ENCODE measurements around the gene NXNL2.

Gene NXNL2

DNA sequence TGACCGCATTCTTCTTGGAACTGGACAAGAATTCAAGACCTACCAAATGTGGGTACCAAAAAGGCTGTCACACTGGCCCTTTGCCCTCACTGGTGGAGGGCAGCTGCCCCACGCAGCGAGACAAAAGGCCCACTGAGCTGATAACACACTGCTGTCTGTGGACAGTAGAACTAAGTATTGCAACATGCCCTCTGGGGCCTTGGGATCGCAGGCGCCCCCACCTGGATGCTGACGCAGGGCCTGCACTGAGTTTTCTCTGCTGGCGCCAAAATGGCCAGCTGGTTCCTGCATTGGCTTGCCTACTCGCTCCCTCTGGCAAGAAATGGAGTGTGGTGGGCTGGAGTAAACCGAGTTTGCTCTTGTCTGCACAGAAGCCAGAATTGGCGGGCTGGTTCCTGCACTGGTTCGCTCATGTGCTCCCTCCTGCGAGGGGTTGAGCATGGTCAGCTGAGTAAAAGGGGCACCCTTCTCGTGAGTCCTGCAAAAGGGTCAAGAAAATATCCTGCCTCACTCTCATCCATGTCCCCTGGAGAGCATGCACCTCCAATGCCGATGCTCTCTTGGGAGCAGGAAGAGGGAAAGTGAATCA lies 55.7 kb downstream of the NXNL2 start:
- CTCF ChIA-PET, result interaction anchor here (1.1 kb wide), 1 partner anchor 410 kb away, joined by 4 read pairs; no protein-coding TSS in a partner anchor
- TF ChIP-seq, protein P1, sequence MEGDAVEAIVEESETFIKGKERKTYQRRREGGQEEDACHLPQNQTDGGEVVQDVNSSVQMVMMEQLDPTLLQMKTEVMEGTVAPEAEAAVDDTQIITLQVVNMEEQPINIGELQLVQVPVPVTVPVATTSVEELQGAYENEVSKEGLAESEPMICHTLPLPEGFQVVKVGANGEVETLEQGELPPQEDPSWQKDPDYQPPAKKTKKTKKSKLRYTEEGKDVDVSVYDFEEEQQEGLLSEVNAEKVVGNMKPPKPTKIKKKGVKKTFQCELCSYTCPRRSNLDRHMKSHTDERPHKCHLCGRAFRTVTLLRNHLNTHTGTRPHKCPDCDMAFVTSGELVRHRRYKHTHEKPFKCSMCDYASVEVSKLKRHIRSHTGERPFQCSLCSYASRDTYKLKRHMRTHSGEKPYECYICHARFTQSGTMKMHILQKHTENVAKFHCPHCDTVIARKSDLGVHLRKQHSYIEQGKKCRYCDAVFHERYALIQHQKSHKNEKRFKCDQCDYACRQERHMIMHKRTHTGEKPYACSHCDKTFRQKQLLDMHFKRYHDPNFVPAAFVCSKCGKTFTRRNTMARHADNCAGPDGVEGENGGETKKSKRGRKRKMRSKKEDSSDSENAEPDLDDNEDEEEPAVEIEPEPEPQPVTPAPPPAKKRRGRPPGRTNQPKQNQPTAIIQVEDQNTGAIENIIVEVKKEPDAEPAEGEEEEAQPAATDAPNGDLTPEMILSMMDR (IDR thresholded peaks at IDR 0.05; ENCODE audit: control extremely low read depth, extremely low read depth, low read depth, missing control alignments), result no peak
- DNase-seq (ENCODE audit: extremely low spot score), result no peak
- POLR2A ChIA-PET, result no interaction called here

DNA sequence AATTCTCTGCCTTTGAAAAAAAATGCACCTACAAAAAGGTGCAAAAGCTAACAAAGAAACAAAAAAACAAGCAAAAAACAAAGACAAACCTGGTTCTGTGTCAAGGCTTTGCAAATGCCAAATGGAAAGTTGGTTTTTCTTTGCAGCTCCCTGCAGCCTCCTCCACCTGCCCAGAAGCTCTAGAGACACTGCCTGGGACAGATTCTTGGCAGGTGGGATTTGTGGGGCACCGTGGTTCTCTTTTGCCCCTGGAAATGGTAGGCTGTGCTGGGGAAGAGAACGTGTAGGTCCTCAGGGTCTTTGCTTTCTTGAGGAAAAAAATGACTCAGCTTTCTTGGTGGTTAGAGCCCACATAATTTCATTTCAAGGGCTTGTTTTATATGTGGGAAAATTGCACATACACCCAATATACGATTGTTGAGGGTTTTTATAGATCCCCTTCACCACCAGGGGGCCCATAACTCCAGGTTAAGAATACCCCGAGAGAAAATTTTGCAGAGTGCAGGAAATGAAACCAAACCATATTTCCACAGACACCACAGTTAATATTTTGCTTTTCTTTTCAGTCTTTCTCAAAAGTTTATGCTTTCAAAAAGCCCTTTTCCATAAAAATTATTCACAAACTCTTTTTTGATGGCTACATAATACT lies 58.7 kb downstream of the NXNL2 start:
- ChIA-PET POLR2A (no interaction called here), CTCF (interaction anchor here (1.3 to 1.8 kb wide), 3 partner anchors 13 to 407 kb away, joined by 3 to 13 read pairs (median 8); no protein-coding TSS in a partner anchor)
- DNase-seq (ENCODE audit: extremely low spot score), result peak; percentile 60
- TF ChIP-seq, protein P1 (IDR thresholded peaks at IDR 0.05; ENCODE audit: control extremely low read depth, extremely low read depth, low read depth, missing control alignments), result peak; percentile 50
